Naive thymus-derived CD4-positive, alpha-beta T cell (primary cell): ENCODE data around the gene UBN2. TPM values are rescaled to one million over a fixed set of nuclear protein-coding genes. Genes with fewer than 3 reads are reported as not detected.

Experiments
- ATAC-seq: fragments of 150-1000 bp; cut with Tn5 transposase; 2 replicates; pipeline ENCODE4 v1.10.0; 2021; ENCODE audit warnings: mild to moderate bottlenecking, moderate library complexity
- CTCF ChIA-PET: fragments of 350-600 bp; sonication (Branson Sonifier 250); formaldehyde crosslinking; loops from one replicate; lab custom pipeline; 2021; ENCODE audit warnings: antibody characterized with exemption; lab: Charles Lee
- POLR2A ChIA-PET: fragments of 350-600 bp; sonication (Branson Sonifier 250); formaldehyde crosslinking; loops from one replicate; lab custom pipeline; 2021; ENCODE audit warnings: antibody characterized with exemption, inconsistent platforms; lab: Charles Lee
- DNase-seq, 9 donors: peaks; one replicate each; pipeline versions ENCODE4 v3.0.0 to v3.0.0-alpha.2; 2020 to 2022; ENCODE audit warnings: mixed read lengths in 1 of 9
- H3K27ac ChIP-seq: one replicate; pipeline ENCODE4 v1.7.0; 2013; ENCODE audit warnings: mild to moderate bottlenecking, low read depth, low read length, moderate library complexity
- H3K27me3 ChIP-seq, 2 donors: one replicate each; pipeline ENCODE4 v1.7.0; 2013; ENCODE audit warnings: low read length in 2 of 2, mild to moderate bottlenecking in 2 of 2, moderate library complexity in 2 of 2; ENCODE audit not compliant: control insufficient read depth in 2 of 2, insufficient read depth in 2 of 2
- H3K36me3 ChIP-seq, 3 experiments: 1 replicate in 2 of 3; 2 replicates in 1 of 3; pipeline ENCODE4 v1.7.0; 2013; ENCODE audit warnings: low read length in 3 of 3, mild to moderate bottlenecking in 3 of 3, moderate library complexity in 1 of 3; ENCODE audit not compliant: insufficient read depth in 3 of 3, control insufficient read depth in 2 of 3
- H3K4me1 ChIP-seq, 2 donors: one replicate each; pipeline ENCODE4 v1.7.0; 2013; ENCODE audit warnings: low read length in 2 of 2, mild to moderate bottlenecking in 2 of 2, moderate library complexity in 1 of 2; ENCODE audit not compliant: control insufficient read depth in 2 of 2, insufficient read depth in 2 of 2
- H3K4me3 ChIP-seq: 2 replicates; pipeline ENCODE4 v1.7.0; 2013; ENCODE audit warnings: mild to moderate bottlenecking, low read length
- H3K9me3 ChIP-seq, 3 experiments: 1 replicate in 2 of 3; 2 replicates in 1 of 3; pipeline ENCODE4 v1.7.0; 2013; ENCODE audit warnings: low read length in 3 of 3; ENCODE audit not compliant: control insufficient read depth in 2 of 3
- H3K27ac Mint-ChIP-seq, 9 donors: one replicate each; pipeline ENCODE4 v1.8.0; 2020 to 2022; ENCODE audit warnings: mixed read lengths in 9 of 9, mild to moderate bottlenecking in 8 of 9, moderate library complexity in 5 of 9, inconsistent platforms in 2 of 9
- H3K27me3 Mint-ChIP-seq, 5 donors: one replicate each; pipeline ENCODE4 v1.8.0; 2021 to 2022; ENCODE audit warnings: mixed read lengths in 5 of 5, mild to moderate bottlenecking in 1 of 5
- H3K36me3 Mint-ChIP-seq, 5 donors: one replicate each; pipeline ENCODE4 v1.8.0; 2020 to 2022; ENCODE audit warnings: mixed read lengths in 5 of 5, mild to moderate bottlenecking in 3 of 5, inconsistent platforms in 1 of 5
- H3K4me1 Mint-ChIP-seq, 7 donors: one replicate each; pipeline ENCODE4 v1.8.0; 2020 to 2022; ENCODE audit warnings: mixed read lengths in 7 of 7, mild to moderate bottlenecking in 3 of 7, inconsistent platforms in 1 of 7
- H3K4me3 Mint-ChIP-seq, 10 donors: one replicate each; pipeline ENCODE4 v1.8.0; 2020 to 2022; ENCODE audit warnings: mild to moderate bottlenecking in 10 of 10, mixed read lengths in 10 of 10, moderate library complexity in 6 of 10, inconsistent platforms in 2 of 10
- H3K9me3 Mint-ChIP-seq, 11 donors: one replicate each; pipeline ENCODE4 v1.8.0; 2020 to 2022; ENCODE audit warnings: mixed read lengths in 11 of 11, mild to moderate bottlenecking in 4 of 11, inconsistent platforms in 1 of 11, moderate library complexity in 1 of 11
- intact Hi-C, 2 donors: fragments of 100-400 bp; cut with micrococcal nuclease; formaldehyde crosslinking; loops; one replicate each; pipeline ENCODE4 v1.15.1; 2023
- polyA plus RNA-seq, 2 donors: library from polyadenylated mRNA; unstranded; fragments of 300-500 nt; fragmentation: Illumina TruSeq; gene quantifications; one replicate each; pipeline ENCODE4 v1.2.3, GENCODE V29; 2021
- total RNA-seq, 6 experiments: library from RNA in 5 of 6; stranded (reverse) in 5 of 6; gene quantifications; 1 replicate in 5 of 6; 2 replicates in 1 of 6; pipeline ENCODE4 v1.2.3 and lab custom pipeline; 2021 to 2026

The UBN2 gene
- total and polyA plus RNA-seq, 7 experiments from 2014 or later, result 1.1 to 31.2 (median 19.3) TPM

GRCh38 chr7:139354729-139355128 is 123.7 kb downstream of the UBN2 start:
- Histone ChIP-seq H3K27ac (no peak overlapping the region), H3K4me3 (no peak overlapping the region), H3K36me3 (peaks cover 0 to 6% (median 0%) of the 10 kb centered on the region in 3 experiments), H3K9me3 (no peaks in the 10 kb centered on the region), H3K4me1 (peaks cover 0 to 6% of the 10 kb centered on the region in 2 donors), H3K27me3 (no peaks in the 10 kb centered on the region)
- Mint-ChIP-seq H3K27me3 (no peaks in the 10 kb centered on the region), H3K4me1 (peaks cover 3 to 26% (median 18%) of the 10 kb centered on the region in 7 donors), H3K27ac (no peak overlapping the region), H3K4me3 (no peak overlapping the region), H3K9me3 (no peaks in the 10 kb centered on the region), H3K36me3 (peaks cover 5 to 21% (median 10%) of the 10 kb centered on the region in 5 donors)
- intact Hi-C loops, result loop anchor here in 1 of 2 donors (5.0 kb wide), 1 partner anchor 708 kb away; the partner anchor contains the start of gene PARP12
- DNase-seq, result no peak
- ChIA-PET POLR2A (interaction anchor here (0.6 to 3.6 kb wide), 4 partner anchors 8 to 14 kb away, joined by 3 to 20 read pairs (median 7); no protein-coding TSS in a partner anchor), CTCF (interaction anchor here (0.7 to 1.0 kb wide), 2 partner anchors 12 to 19 kb away, joined by 3 read pairs; no protein-coding TSS in a partner anchor)
- no peak for ATAC-seq

- Histone ChIP-seq H3K36me3 (peaks cover 0 to 6% (median 0%) of the 10 kb centered on the region in 3 experiments), H3K4me3 (no peak overlapping the region), H3K27me3 (no peaks in the 10 kb centered on the region), H3K9me3 (no peaks in the 10 kb centered on the region), H3K4me1 (peaks cover 0 to 6% of the 10 kb centered on the region in 2 donors), H3K27ac (no peak overlapping the region)
- H3K9me3 Mint-ChIP-seq, result peaks cover 0 to under 1% (median 0%) of the 10 kb centered on the region in 11 donors
- no peaks in the 10 kb centered on the region for H3K27me3 Mint-ChIP-seq
- H3K27ac Mint-ChIP-seq, result peak overlapping the region in 2 of 9 donors; percentile 26 to 47
- H3K36me3 Mint-ChIP-seq, result peaks cover 5 to 18% (median 10%) of the 10 kb centered on the region in 5 donors
- ATAC-seq (no peak), DNase-seq (no peak)
- CTCF ChIA-PET, result interaction anchor here (0.7 kb wide), 1 partner anchor 18 kb away, joined by 3 read pairs; no protein-coding TSS in a partner anchor
- POLR2A ChIA-PET, result interaction anchor here (0.7 to 3.6 kb wide), 4 partner anchors 10 to 20 kb away, joined by 3 to 20 read pairs (median 7); no protein-coding TSS in a partner anchor
- intact Hi-C loops, result loop anchor here in 1 of 2 donors (5.0 kb wide), 1 partner anchor 707 kb away; the partner anchor contains the start of gene PARP12
- H3K4me1 Mint-ChIP-seq, result peaks cover 3 to 27% (median 19%) of the 10 kb centered on the region in 7 donors
- H3K4me3 Mint-ChIP-seq, result no peak overlapping the region
Measured at GRCh38 chr7:139355320-139355719, 124.3 kb downstream of the UBN2 start.

Other genes starting within 250 kb of the UBN2 start
- gene KIAA1549, start 249.8 kb upstream of the UBN2 start, total RNA-seq, result under 1 TPM in 4 of 5 experiments, not detected in 1; 0.16 to 0.56 (median 0.25) TPM
- gene KIAA1549, start 249.8 kb upstream of the UBN2 start, polyA plus RNA-seq, result not detected
- gene ZC3HAV1L, start 195.2 kb upstream of the UBN2 start, total RNA-seq, result 10 to 100 TPM in 1 of 5 experiments, 1 to 10 TPM in 1, under 1 TPM in 3; 0.35 to 26.7 (median 0.78) TPM
- gene ZC3HAV1L, start 195.2 kb upstream of the UBN2 start, polyA plus RNA-seq, result under 1 TPM in 1 of 2 donors, not detected in 1; 0.13 TPM
- gene ZC3HAV1, start 121.5 kb upstream of the UBN2 start, total RNA-seq, result 100 to 1,000 TPM; 129 to 181 (median 152) TPM
- gene ZC3HAV1, start 121.5 kb upstream of the UBN2 start, polyA plus RNA-seq, result 100 to 1,000 TPM; 165 to 249 TPM
- 1 to 10 TPM; 2.0 to 7.9 (median 5.1) TPM for gene FMC1, start 110.1 kb downstream of the UBN2 start, total RNA-seq
- gene FMC1, start 110.1 kb downstream of the UBN2 start, polyA plus RNA-seq, result 10 to 100 TPM; 27.7 to 52.2 TPM
- gene LUC7L2, start 128.7 kb downstream of the UBN2 start, total RNA-seq, result 100 to 1,000 TPM; 116 to 183 (median 150) TPM
- 10 to 100 TPM; 59.6 to 90.6 TPM for gene LUC7L2, start 128.7 kb downstream of the UBN2 start, polyA plus RNA-seq